ENCODE measurements around the gene SLC24A3.

- no peak for TF ChIP-seq CTCF (IDR thresholded peaks at IDR 0.05)
- TF ChIP-seq ZFX (IDR thresholded peaks at IDR 0.05; ENCODE audit: borderline replicate concordance) = no peak
Observed at GRCh38 chr20:19504251-19504650, 291.8 kb downstream of the SLC24A3 start.
